Gastroesophageal sphincter (tissue), 4 donors: ENCODE results near the gene POU2AF2. TPM values are rescaled to one million over a fixed set of nuclear protein-coding genes. Genes with fewer than 3 reads are reported as not detected.
"Not testable (repeated sequence)": the region's sequence is repeated elsewhere in the genome, so short reads cannot be mapped to it uniquely, and the experiment has no call there.

ENCODE experiments used
- ATAC-seq: fragments of 150-250 bp; one replicate; pipeline ENCODE4 v1.9.1; 2016; ENCODE audit warnings: mild to moderate bottlenecking, moderate library complexity
- H3K27ac ChIP-seq, 4 donors: fragments of 200-600 bp; sonication (generic) in 3 of 4; 1 replicate in 3 of 4; 2 replicates in 1 of 4; pipeline ENCODE4 v1.5.1; 2016 to 2019
- H3K27me3 ChIP-seq: fragments of 200-600 bp; sonication (generic); one replicate; pipeline ENCODE4 v1.5.1; 2019
- H3K36me3 ChIP-seq, 2 donors: fragments of 200-600 bp; sonication (generic); one replicate each; pipeline ENCODE4 v1.5.1; 2019; ENCODE audit warnings: control low read depth in 1 of 2
- H3K4me1 ChIP-seq, 3 donors: fragments of 200-600 bp; sonication (generic); 1 replicate in 2 of 3; 2 replicates in 1 of 3; pipeline ENCODE4 v1.5.1; 2016 to 2019; ENCODE audit warnings: control low read depth in 2 of 3
- H3K4me3 ChIP-seq, 2 donors: fragments of 200-600 bp; sonication (generic); one replicate each; pipeline ENCODE4 v1.5.1; 2019; ENCODE audit warnings: mild to moderate bottlenecking in 1 of 2, moderate library complexity in 1 of 2
- H3K9me3 ChIP-seq, 3 donors: fragments of 200-600 bp; sonication (generic); one replicate each; pipeline ENCODE4 v1.5.1; 2017 to 2019; ENCODE audit warnings: control low read depth in 2 of 3
- CTCF ChIP-seq, 4 experiments: fragments of 200-600 bp in 2 of 4; fragments of 450-650 bp in 2 of 4; sonication (generic) in 1 of 4; IDR thresholded peaks; one replicate each; pipeline ENCODE4 v1.5.1; 2017 to 2019; ENCODE audit warnings: antibody characterized with exemption in 4 of 4, mild to moderate bottlenecking in 2 of 4, moderate library complexity in 2 of 4
- EP300 ChIP-seq: sonication (generic); formaldehyde crosslinking; IDR thresholded peaks from one replicate; pipeline ENCODE4 v1.6.1; 2017; ENCODE audit warnings: antibody characterized with exemption, mild to moderate bottlenecking
- POLR2A ChIP-seq, 2 donors: fragments of 450-650 bp; IDR thresholded peaks; one replicate each; pipeline ENCODE4 v1.6.1; 2017; ENCODE audit warnings: antibody characterized with exemption in 2 of 2, mild to moderate bottlenecking in 2 of 2, moderate library complexity in 1 of 2
- POLR2AphosphoS5 ChIP-seq: sonication (generic); formaldehyde crosslinking; IDR thresholded peaks from one replicate; pipeline ENCODE4 v1.6.1; 2017; ENCODE audit warnings: antibody characterized with exemption
- WGBS, 2 donors: methylation state at CpG; one replicate each; pipeline ENCODE4 v1.1.5; 2018; ENCODE audit warnings: low coverage in 1 of 2; 5-methylcytosine and 5-hydroxymethylcytosine counted together
- total RNA-seq, 4 donors: library from RNA; depleted of rRNA; stranded (reverse); fragments of >200 nt; gene quantifications; one replicate each; pipeline ENCODE4 v1.1.0, GENCODE V29; 2016

The POU2AF2 gene
- total RNA-seq, 4 donors from 2014 or later = 0.59 to 0.81 TPM; not detected in 2

GRCh38 chr11:111258046-111258445, 12.5 kb downstream of the POU2AF2 start:
- Histone ChIP-seq H3K36me3 (no peaks in the 10 kb centered on the region), H3K27me3 (no peaks in the 10 kb centered on the region), H3K9me3 (no peaks in the 10 kb centered on the region), H3K4me3 (no peak overlapping the region), H3K4me1 (no peaks in the 10 kb centered on the region), H3K27ac (no peak overlapping the region)
- no peak for TF ChIP-seq EP300
- no peak for TF ChIP-seq CTCF (IDR thresholded peaks at IDR 0.05)
- no peak for ATAC-seq
- WGBS, 2 donors = 95 to 97% methylated on average over 4 of the region's 4 CpGs

- no peak for ATAC-seq
- TF ChIP-seq EP300 = no peak
- no peak for TF ChIP-seq CTCF (IDR thresholded peaks at IDR 0.05)
- TF ChIP-seq POLR2A (IDR thresholded peaks at IDR 0.05) = no peak
- TF ChIP-seq POLR2AphosphoS5 = no peak
- Histone ChIP-seq H3K27ac (no peak overlapping the region), H3K4me3 (no peak overlapping the region), H3K9me3 (no peaks in the 10 kb centered on the region), H3K27me3 (no peaks in the 10 kb centered on the region), H3K4me1 (no peaks in the 10 kb centered on the region), H3K36me3 (no peaks in the 10 kb centered on the region)
- 96 to 100% methylated on average over 2 to 4 of the region's 4 CpGs for WGBS, 2 donors
These were observed 14.4 kb downstream of the POU2AF2 start for GRCh38 chr11:111259896-111260295.

- Histone ChIP-seq H3K4me3 (no peak overlapping the region), H3K36me3 (no peaks in the 10 kb centered on the region), H3K9me3 (no peaks in the 10 kb centered on the region), H3K27me3 (no peaks in the 10 kb centered on the region), H3K27ac (no peak overlapping the region), H3K4me1 (no peaks in the 10 kb centered on the region)
- no peak for ATAC-seq
- WGBS, 2 donors = 81 to 82% methylated on average over 4 of the region's 4 CpGs
- TF ChIP-seq POLR2A (IDR thresholded peaks at IDR 0.05) = no peak
- TF ChIP-seq POLR2AphosphoS5 = no peak
- no peak for TF ChIP-seq EP300
- no peak for TF ChIP-seq CTCF (IDR thresholded peaks at IDR 0.05)
These were observed 15.3 kb downstream of the POU2AF2 start for GRCh38 chr11:111260811-111261210.

DNA sequence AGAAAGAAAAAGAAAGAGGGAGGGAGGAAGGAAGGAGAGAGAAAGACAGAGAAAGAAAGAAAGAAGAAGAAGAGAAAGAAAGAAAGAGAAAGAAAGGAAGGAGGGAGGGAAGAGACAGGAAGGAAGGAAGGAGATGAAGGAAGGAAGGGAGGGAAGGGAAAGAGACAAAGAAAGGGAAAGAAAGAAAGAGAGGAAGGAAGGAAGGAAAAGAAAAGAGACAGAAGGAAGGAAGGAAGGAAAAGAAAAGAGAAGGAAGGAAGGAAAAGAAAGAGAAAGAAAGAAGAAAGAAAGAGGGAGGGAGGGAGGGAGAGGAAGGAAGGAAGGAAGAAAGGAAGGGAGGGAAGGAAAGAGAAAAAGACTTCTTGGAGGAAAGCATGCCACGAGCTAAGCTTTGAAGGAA, 19.1 kb downstream of the POU2AF2 start:
- TF ChIP-seq POLR2AphosphoS5 = no peak
- no peak for TF ChIP-seq EP300
- TF ChIP-seq POLR2A (IDR thresholded peaks at IDR 0.05) = no peak
- TF ChIP-seq CTCF (IDR thresholded peaks at IDR 0.05) = no peak
- 56 to 83% methylated on average over 1 of the region's 1 CpG for WGBS, 2 donors

GRCh38 chr11:111265421-111265820, 19.9 kb downstream of the POU2AF2 start:
- ATAC-seq = no peak
- no peaks in the 10 kb centered on the region for H3K27me3 ChIP-seq
- no peak overlapping the region for H3K4me3 ChIP-seq
- TF ChIP-seq EP300 = no peak
- no peak for TF ChIP-seq POLR2AphosphoS5
- H3K4me1 ChIP-seq = peaks cover 0 to 4% (median 0%) of the 10 kb centered on the region in 3 donors
- no peak overlapping the region for H3K27ac ChIP-seq
- no peaks in the 10 kb centered on the region for H3K36me3 ChIP-seq
- no peaks in the 10 kb centered on the region for H3K9me3 ChIP-seq
- WGBS, 2 donors = 89 to 100% methylated on average over 1 to 2 of the region's 2 CpGs

More for the DNA sequence above, 19.1 kb downstream of the POU2AF2 start:
- H3K36me3 ChIP-seq = no peaks in the 10 kb centered on the region
- H3K4me1 ChIP-seq = peaks cover 0 to 4% (median 0%) of the 10 kb centered on the region in 3 donors
- H3K27me3 ChIP-seq = no peaks in the 10 kb centered on the region
- no peaks in the 10 kb centered on the region for H3K9me3 ChIP-seq
- H3K4me3 ChIP-seq = no peak overlapping the region
- no peak overlapping the region for H3K27ac ChIP-seq
- ATAC-seq = no peak

DNA sequence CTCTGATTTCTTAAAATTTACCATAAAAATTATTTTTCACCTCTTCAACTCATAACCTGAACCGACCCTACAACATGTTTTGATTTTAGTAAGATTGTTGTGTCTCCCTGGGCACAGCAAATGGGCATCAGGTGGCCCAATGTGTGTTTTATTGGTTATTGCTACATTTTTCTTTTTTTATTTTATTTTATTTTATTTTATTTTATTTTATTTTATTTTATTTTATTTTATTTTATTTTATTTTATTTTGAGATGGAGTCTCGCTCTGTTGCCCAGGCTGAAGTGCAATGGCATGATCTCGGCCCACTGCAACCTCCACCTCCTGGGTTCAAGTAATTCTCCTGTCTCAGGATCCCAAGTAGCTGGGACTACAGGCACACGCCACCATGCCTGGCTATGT, 22.8 kb downstream of the POU2AF2 start:
- 63 to 100% methylated on average over 2 to 3 of the region's 4 CpGs for WGBS, 2 donors
- ATAC-seq, H3K36me3 ChIP-seq, H3K9me3 ChIP-seq, H3K4me3 ChIP-seq, H3K27me3 ChIP-seq, H3K27ac ChIP-seq, H3K4me1 ChIP-seq: not testable (repeated sequence)
